ENCODE measurements around the gene AKAP9. TPM values are rescaled to one million over a fixed set of nuclear protein-coding genes. Genes with fewer than 3 reads are reported as not detected.
"Not testable (repeated sequence)": the region's sequence is repeated elsewhere in the genome, so short reads cannot be mapped to it uniquely, and the experiment has no call there.

Gene AKAP9
- total and polyA plus RNA-seq, 2 donors (not counting 3 experiments of a cell fraction or from before 2014, with no cell fraction given): 9.5 to 51.6 TPM

- Histone ChIP-seq H3K4me3 (replicated peaks in 1 of 3; ENCODE audit: insufficient read depth in 1 of 3, low read depth in 1 of 3, low read length in 3 of 3) (peak overlapping the region in 1 of 3 experiments; percentile 21), H3K36me3 (ENCODE audit: control insufficient read depth in 2 of 2, extremely low read depth in 1 of 2, insufficient read depth in 2 of 2, low read length in 2 of 2) (no peaks in the 10 kb centered on the region), H3K79me2 (ENCODE audit: control insufficient read depth, insufficient read depth, low read length) (peaks cover 25% of the 10 kb centered on the region), H3K27ac (ENCODE audit: insufficient read depth, low read depth, low read length) (peak overlapping the region; percentile 38), H3K4me1 (ENCODE audit: control insufficient read depth, extremely low read depth, insufficient read depth, low read length) (peaks cover 14% of the 10 kb centered on the region), H3K9me1 (replicated peaks; ENCODE audit: control insufficient read depth, extremely low read depth, insufficient read depth, low read length) (no peaks in the 10 kb centered on the region), H2AFZ (ENCODE audit: low read depth, low read length) (no peak overlapping the region), H4K20me1 (replicated peaks; ENCODE audit: control insufficient read depth, extremely low read depth, insufficient read depth, low read length) (peaks cover 3% of the 10 kb centered on the region), H3K4me2 (ENCODE audit: insufficient read depth, low read length) (peak overlapping the region; percentile 80), H3K9me3 (replicated peaks; ENCODE audit: control insufficient read depth, insufficient read depth, low read length) (no peaks in the 10 kb centered on the region), H3K27me3 (ENCODE audit: control insufficient read depth in 2 of 2, insufficient read depth in 2 of 2, low read length in 2 of 2) (no peaks in the 10 kb centered on the region), H3K9ac (replicated peaks; ENCODE audit: extremely low read depth, insufficient read depth, low read length) (no peak overlapping the region)
- TF ChIP-seq GATA2 (IDR thresholded peaks at IDR 0.05; ENCODE audit: insufficient read depth, insufficient read length, low read depth, low read length) (no peak), JUN (IDR thresholded peaks at IDR 0.05; ENCODE audit: borderline replicate concordance, insufficient read depth, insufficient read length, low read depth) (peak; percentile 55)
- dilution Hi-C loops (cut with MboI; ENCODE audit: extremely low pct_ligation_motif_present, low sequenced_read_pairs) (no loop called here), intact Hi-C loops (cut with micrococcal nuclease) (loop anchor here (1.0 kb wide), 1 partner anchor 22 kb away; the partner anchor contains the start of gene AKAP9)
- DNase-seq (ENCODE audit: low read depth, low spot score) (peak; percentile 78), FAIRE-seq (no peak)
- CTCF ChIA-PET: interaction anchor here (1.4 kb wide), 1 partner anchor 17 kb away, joined by 4 read pairs; no protein-coding TSS in a partner anchor
- no TSS peak for BruUV-seq (replicated peaks)
- POLR2A ChIA-PET: no interaction called here
Measured at GRCh38 chr7:91962419-91962818, 21.8 kb downstream of the AKAP9 start.

GRCh38 chr7:91967513-91967912 is 26.9 kb downstream of the AKAP9 start:
- H3K36me3 ChIP-seq (ENCODE audit: control insufficient read depth in 2 of 2, extremely low read depth in 1 of 2, insufficient read depth in 2 of 2, low read length in 2 of 2); H3K4me3 ChIP-seq (replicated peaks in 1 of 3; ENCODE audit: insufficient read depth in 1 of 3, low read depth in 1 of 3, low read length in 3 of 3); FAIRE-seq; H3K9me3 ChIP-seq (replicated peaks; ENCODE audit: control insufficient read depth, insufficient read depth, low read length); POLR2A ChIA-PET; H2AFZ ChIP-seq (ENCODE audit: low read depth, low read length); H4K20me1 ChIP-seq (replicated peaks; ENCODE audit: control insufficient read depth, extremely low read depth, insufficient read depth, low read length); H3K27ac ChIP-seq (ENCODE audit: insufficient read depth, low read depth, low read length); BruUV-seq (replicated peaks); H3K4me1 ChIP-seq (ENCODE audit: control insufficient read depth, extremely low read depth, insufficient read depth, low read length); DNase-seq (ENCODE audit: low read depth, low spot score); intact Hi-C loops (cut with micrococcal nuclease); H3K27me3 ChIP-seq (ENCODE audit: control insufficient read depth in 2 of 2, insufficient read depth in 2 of 2, low read length in 2 of 2); H3K4me2 ChIP-seq (ENCODE audit: insufficient read depth, low read length); dilution Hi-C loops (cut with MboI; ENCODE audit: extremely low pct_ligation_motif_present, low sequenced_read_pairs); H3K9ac ChIP-seq (replicated peaks; ENCODE audit: extremely low read depth, insufficient read depth, low read length); H3K9me1 ChIP-seq (replicated peaks; ENCODE audit: control insufficient read depth, extremely low read depth, insufficient read depth, low read length); CTCF ChIA-PET: not testable (repeated sequence)
- peaks cover 36% of the 10 kb centered on the region for H3K79me2 ChIP-seq (ENCODE audit: control insufficient read depth, insufficient read depth, low read length)

All from endothelial cell of umbilical vein (primary cell).